HCT116 (cell line): ENCODE data around the gene WASF2. TPM values are rescaled to one million over a fixed set of nuclear protein-coding genes. Genes with fewer than 3 reads are reported as not detected.

Source experiments
- ATAC-seq: fragments of 200-7000 bp; cut with Tn5 transposase; 2 replicates; pipeline ENCODE4 v1.9.1; 2020; ENCODE audit warnings: mild to moderate bottlenecking, moderate library complexity
- BruUV-seq: library from RNA; stranded (reverse); fragments of 400-500 nt; replicated peaks from 2 replicates; lab custom pipeline; 2021; lab: Mats Ljungman, UMichigan
- CTCF ChIA-PET: fragments of 300-600 bp; sonication (Branson Sonifier 250); formaldehyde crosslinking; loops from one replicate; lab custom pipeline; 2021; ENCODE audit warnings: antibody characterized with exemption; lab: Charles Lee
- POLR2A ChIA-PET: fragments of 300-600, 350-600 bp; sonication (Branson Sonifier 250); formaldehyde crosslinking; loops from one replicate; lab custom pipeline; 2021; ENCODE audit warnings: antibody characterized with exemption; lab: Charles Lee
- RAD21 ChIA-PET, 2 experiments: fragments of 300-600 bp; sonication (Branson Sonifier 250); formaldehyde crosslinking; loops; one replicate each; lab custom pipeline; 2023; ENCODE audit warnings: low total read pairs in 2 of 2; ENCODE audit not compliant: uncharacterized antibody in 2 of 2, unreplicated experiment in 2 of 2, low non-redundant PET in 1 of 2; lab: Charles Lee
- DNase-seq: peaks from one replicate; pipeline ENCODE4 v3.0.0-alpha.2; 2010; ENCODE audit warnings: low read depth, low spot score
- H2AFZ ChIP-seq: fragments of 200-600 bp; shearing (Covaris generic), sonication (generic); 2 replicates; pipeline ENCODE4 v1.6.1; 2017; ENCODE audit warnings: low read depth, mixed run types, mixed read lengths, antibody characterized with exemption, low read length; ENCODE audit not compliant: poor library complexity, severe bottlenecking
- H3K27ac ChIP-seq: 2 replicates; pipeline ENCODE4 v1.5.1; 2012; ENCODE audit warnings: low read depth, low read length
- H3K27me3 ChIP-seq: fragments of 200-600 bp; sonication (generic); 2 replicates; pipeline ENCODE4 v1.6.1; 2016; ENCODE audit warnings: mixed run types, low read length, mixed read lengths; ENCODE audit not compliant: insufficient read depth
- H3K36me3 ChIP-seq, 2 experiments: fragments of 200-500 bp in 1 of 2; fragments of 200-600 bp in 1 of 2; sonication (Bioruptor generic) in 1 of 2; sonication (generic) in 1 of 2; 2 replicates each; pipeline versions ENCODE4 v1.5.1 to v1.6.1; 2014 to 2016; ENCODE audit warnings: low read length in 2 of 2, inconsistent platforms in 1 of 2, mixed read lengths in 1 of 2, mixed run types in 1 of 2; ENCODE audit not compliant: insufficient read depth in 2 of 2, control insufficient read depth in 1 of 2
- H3K4me1 ChIP-seq, 2 experiments: fragments of 200-600 bp in 1 of 2; sonication (generic) in 1 of 2; 2 replicates each; pipeline versions ENCODE4 v1.5.1 to v1.6.1; 2012 to 2017; ENCODE audit warnings: low read length in 2 of 2, inconsistent platforms in 1 of 2, mild to moderate bottlenecking in 1 of 2, mixed read lengths in 1 of 2, mixed run types in 1 of 2, moderate library complexity in 1 of 2; ENCODE audit not compliant: insufficient read depth in 2 of 2, control insufficient read depth in 1 of 2
- H3K4me2 ChIP-seq: fragments of 200-600 bp; sonication (generic); 2 replicates; pipeline ENCODE4 v1.6.1; 2017; ENCODE audit warnings: mixed run types, low read length, mixed read lengths
- H3K4me3 ChIP-seq, 2 experiments: fragments of 200-600 bp in 1 of 2; sonication (generic) in 1 of 2; replicated peaks in 1 of 2; 2 replicates each; pipeline ENCODE4 v1.5.1; 2011 to 2016; ENCODE audit warnings: low read length in 2 of 2, control low read depth in 1 of 2, low read depth in 1 of 2, mild to moderate bottlenecking in 1 of 2, mixed read lengths in 1 of 2, mixed run types in 1 of 2
- H3K79me2 ChIP-seq: fragments of 200-600 bp; sonication (generic); 2 replicates; pipeline ENCODE4 v1.6.1; 2017; ENCODE audit warnings: mild to moderate bottlenecking, mixed run types, low read length, moderate library complexity, mixed read lengths; ENCODE audit not compliant: insufficient read depth
- H3K9ac ChIP-seq: fragments of 200-600 bp; sonication (generic); 2 replicates; pipeline ENCODE4 v1.6.1; 2016; ENCODE audit warnings: low read length, mixed read lengths
- H3K9me2 ChIP-seq: fragments of 200-600 bp; sonication (generic), shearing (Covaris generic); 2 replicates; pipeline ENCODE4 v1.6.1; 2017; ENCODE audit warnings: mixed run types, mild to moderate bottlenecking, moderate library complexity; ENCODE audit not compliant: insufficient read depth
- H3K9me3 ChIP-seq, 2 experiments: fragments of 200-500 bp in 1 of 2; fragments of 200-600 bp in 1 of 2; sonication (Bioruptor generic) in 1 of 2; sonication (generic) in 1 of 2; 2 replicates each; pipeline ENCODE4 v1.6.1; 2014 to 2017; ENCODE audit warnings: low read length in 2 of 2, mixed read lengths in 2 of 2, inconsistent platforms in 1 of 2, low read depth in 1 of 2, mild to moderate bottlenecking in 1 of 2, mixed run types in 1 of 2, moderate library complexity in 1 of 2; ENCODE audit not compliant: control insufficient read depth in 1 of 2, insufficient read depth in 1 of 2
- H4K20me1 ChIP-seq: fragments of 200-600 bp; sonication (generic), shearing (Covaris generic); 2 replicates; pipeline ENCODE4 v1.6.1; 2017; ENCODE audit warnings: mixed run types, mild to moderate bottlenecking, moderate library complexity; ENCODE audit not compliant: insufficient read depth
- CBX3 ChIP-seq: IDR thresholded peaks from 2 replicates; pipeline ENCODE4 v1.6.1; 2012; ENCODE audit warnings: low read depth
- CEBPB ChIP-seq: IDR thresholded peaks from 2 replicates; pipeline ENCODE4 v1.6.1; 2012; ENCODE audit warnings: low read depth
- ELF1 ChIP-seq: IDR thresholded peaks from 2 replicates; pipeline ENCODE4 v1.6.1; 2012; ENCODE audit warnings: low read depth, borderline replicate concordance
- FOSL1 ChIP-seq: IDR thresholded peaks from 2 replicates; pipeline ENCODE4 v1.6.1; 2012; ENCODE audit warnings: low read depth
- JUND ChIP-seq: IDR thresholded peaks from 2 replicates; pipeline ENCODE4 v1.6.1; 2012
- POLR2A ChIP-seq: IDR thresholded peaks from 2 replicates; pipeline ENCODE4 v1.7.0; 2011; ENCODE audit warnings: borderline replicate concordance; ENCODE audit not compliant: insufficient read depth, insufficient read length; ENCODE audit errors: extremely low read depth
- POLR2AphosphoS5 ChIP-seq: IDR thresholded peaks from 2 replicates; pipeline ENCODE4 v1.6.1; 2011; ENCODE audit warnings: mild to moderate bottlenecking, low read depth, low read length, moderate library complexity
- SIN3A ChIP-seq: IDR thresholded peaks from 2 replicates; pipeline ENCODE4 v1.6.1; 2012; ENCODE audit warnings: low read depth
- SP1 ChIP-seq: IDR thresholded peaks from 2 replicates; pipeline ENCODE4 v1.6.1; 2012; ENCODE audit warnings: low read depth
- intact Hi-C: fragments of 100-400 bp; cut with micrococcal nuclease; formaldehyde crosslinking; loops from 2 replicates; pipeline ENCODE4 v1.10.0; 2022
- total RNA-seq: library from RNA; stranded (reverse); gene quantifications from one replicate; pipeline ENCODE4 v1.2.1, GENCODE V29; 2021; ENCODE audit not compliant: unreplicated experiment
- TF ChIP-seq, protein P1 (sequence below): IDR thresholded peaks from 2 replicates; pipeline ENCODE4 v1.6.1; 2012
- TF ChIP-seq, protein P2 (sequence below), 3 experiments: fragments of 200-600 bp in 1 of 3; sonication (generic) in 1 of 3; IDR thresholded peaks in 2 of 3; conservative IDR thresholded peaks in 1 of 3; 2 replicates each; pipeline ENCODE4 v1.5.1; 2012 to 2017; ENCODE audit warnings: low read depth in 2 of 3, low read length in 2 of 3, antibody characterized with exemption in 1 of 3, borderline replicate concordance in 1 of 3, control low read depth in 1 of 3, mild to moderate bottlenecking in 1 of 3, mixed read lengths in 1 of 3, mixed run types in 1 of 3, moderate library complexity in 1 of 3; ENCODE audit not compliant: insufficient read depth in 1 of 3
- TF ChIP-seq, protein P3 (sequence below): IDR thresholded peaks from 2 replicates; pipeline ENCODE4 v1.6.1; 2012; ENCODE audit warnings: low read depth

The WASF2 gene
- total RNA-seq, 1 experiment from 2014 or later = 111 TPM

DNA sequence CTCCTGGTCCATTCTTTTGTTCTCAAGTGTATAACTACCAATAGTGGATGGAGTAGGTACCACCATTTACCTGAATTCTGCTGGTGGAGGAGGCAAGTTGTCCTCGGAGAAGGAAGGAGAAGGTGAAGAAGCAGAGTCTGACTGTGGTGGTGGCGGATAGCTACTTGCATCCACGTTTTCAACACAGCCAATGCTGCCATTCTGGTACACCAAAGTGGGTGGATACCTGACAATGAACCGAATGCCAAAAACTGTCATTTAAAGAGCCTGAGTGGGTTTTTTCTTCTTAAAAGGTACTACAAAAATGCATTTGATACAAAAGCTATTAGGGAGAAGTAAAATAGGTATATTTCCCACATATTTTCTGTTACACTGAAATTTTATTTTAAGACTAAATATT lies 77.5 kb downstream of the WASF2 start:
- Histone ChIP-seq H3K4me1 (no peaks in the 10 kb centered on the region), H3K4me3 (no peak overlapping the region), H3K9me2 (no peaks in the 10 kb centered on the region), H2AFZ (no peak overlapping the region), H3K4me2 (no peak overlapping the region), H3K27ac (no peak overlapping the region), H3K36me3 (peaks cover 61 to 68% of the 10 kb centered on the region in 2 experiments), H3K9ac (no peak overlapping the region), H3K9me3 (no peaks in the 10 kb centered on the region), H4K20me1 (no peaks in the 10 kb centered on the region), H3K79me2 (no peaks in the 10 kb centered on the region), H3K27me3 (no peaks in the 10 kb centered on the region)
- ChIA-PET CTCF (interaction anchor here (1.1 kb wide), 1 partner anchor 191 kb away, joined by 4 read pairs; the partner anchor contains the start of gene AHDC1), POLR2A (no interaction called here), RAD21 (no interaction called here)
- intact Hi-C loops = no loop called here
- no TSS peak for BruUV-seq
- no peak for TF ChIP-seq SIN3A
- TF ChIP-seq, protein P1, sequence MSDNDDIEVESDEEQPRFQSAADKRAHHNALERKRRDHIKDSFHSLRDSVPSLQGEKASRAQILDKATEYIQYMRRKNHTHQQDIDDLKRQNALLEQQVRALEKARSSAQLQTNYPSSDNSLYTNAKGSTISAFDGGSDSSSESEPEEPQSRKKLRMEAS = no peak
- TF ChIP-seq, protein P2, sequence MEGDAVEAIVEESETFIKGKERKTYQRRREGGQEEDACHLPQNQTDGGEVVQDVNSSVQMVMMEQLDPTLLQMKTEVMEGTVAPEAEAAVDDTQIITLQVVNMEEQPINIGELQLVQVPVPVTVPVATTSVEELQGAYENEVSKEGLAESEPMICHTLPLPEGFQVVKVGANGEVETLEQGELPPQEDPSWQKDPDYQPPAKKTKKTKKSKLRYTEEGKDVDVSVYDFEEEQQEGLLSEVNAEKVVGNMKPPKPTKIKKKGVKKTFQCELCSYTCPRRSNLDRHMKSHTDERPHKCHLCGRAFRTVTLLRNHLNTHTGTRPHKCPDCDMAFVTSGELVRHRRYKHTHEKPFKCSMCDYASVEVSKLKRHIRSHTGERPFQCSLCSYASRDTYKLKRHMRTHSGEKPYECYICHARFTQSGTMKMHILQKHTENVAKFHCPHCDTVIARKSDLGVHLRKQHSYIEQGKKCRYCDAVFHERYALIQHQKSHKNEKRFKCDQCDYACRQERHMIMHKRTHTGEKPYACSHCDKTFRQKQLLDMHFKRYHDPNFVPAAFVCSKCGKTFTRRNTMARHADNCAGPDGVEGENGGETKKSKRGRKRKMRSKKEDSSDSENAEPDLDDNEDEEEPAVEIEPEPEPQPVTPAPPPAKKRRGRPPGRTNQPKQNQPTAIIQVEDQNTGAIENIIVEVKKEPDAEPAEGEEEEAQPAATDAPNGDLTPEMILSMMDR (IDR thresholded peaks at IDR 0.05 in 2 of 3, conservative IDR thresholded peaks at IDR 0.05 in 1 of 3; ENCODE audit: borderline replicate concordance in 1 of 3, insufficient read depth in 1 of 3, low read depth in 2 of 3, low read length in 2 of 3) = no peak
- DNase-seq (no peak), ATAC-seq (no peak)

DNA sequence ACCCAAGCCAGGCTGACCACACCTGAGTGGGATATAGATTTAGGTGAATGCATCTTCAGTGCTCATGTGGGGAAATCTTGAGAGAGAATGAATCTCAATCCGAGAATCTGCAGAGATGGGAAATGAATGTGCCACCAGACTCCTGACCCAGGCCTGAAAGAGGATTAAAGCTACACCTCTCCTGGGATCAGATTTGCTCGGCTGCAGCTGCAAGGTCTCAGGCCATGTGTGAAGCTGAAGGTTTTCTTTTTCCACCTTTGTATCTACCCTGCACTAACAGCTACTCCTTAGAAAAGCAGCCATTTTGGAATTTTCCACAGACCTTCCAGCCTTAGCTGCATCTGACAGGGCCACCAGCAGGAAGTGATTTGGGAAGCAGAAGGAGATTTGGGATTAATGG lies 79.3 kb downstream of the WASF2 start:
- no peak overlapping the region for H3K4me2 ChIP-seq
- peaks cover 50 to 53% of the 10 kb centered on the region in 2 experiments for H3K36me3 ChIP-seq
- ChIA-PET POLR2A (no interaction called here), CTCF (no interaction called here)
- no peak overlapping the region for H2AFZ ChIP-seq
- DNase-seq (no peak), ATAC-seq (no peak)
- no peaks in the 10 kb centered on the region for H3K4me1 ChIP-seq
- no peaks in the 10 kb centered on the region for H4K20me1 ChIP-seq
- H3K79me2 ChIP-seq = no peaks in the 10 kb centered on the region
- no peaks in the 10 kb centered on the region for H3K9me3 ChIP-seq
- no peak overlapping the region for H3K27ac ChIP-seq
- BruUV-seq = no TSS peak
- no peaks in the 10 kb centered on the region for H3K27me3 ChIP-seq
- intact Hi-C loops = no loop called here
- H3K9ac ChIP-seq = no peak overlapping the region
- no peaks in the 10 kb centered on the region for H3K9me2 ChIP-seq
- no peak overlapping the region for H3K4me3 ChIP-seq
- TF ChIP-seq CEBPB (no peak), CBX3 (no peak), JUND (no peak), SP1 (no peak), POLR2AphosphoS5 (no peak), POLR2A (no peak), ELF1 (no peak), FOSL1 (no peak)
- TF ChIP-seq, protein P3, sequence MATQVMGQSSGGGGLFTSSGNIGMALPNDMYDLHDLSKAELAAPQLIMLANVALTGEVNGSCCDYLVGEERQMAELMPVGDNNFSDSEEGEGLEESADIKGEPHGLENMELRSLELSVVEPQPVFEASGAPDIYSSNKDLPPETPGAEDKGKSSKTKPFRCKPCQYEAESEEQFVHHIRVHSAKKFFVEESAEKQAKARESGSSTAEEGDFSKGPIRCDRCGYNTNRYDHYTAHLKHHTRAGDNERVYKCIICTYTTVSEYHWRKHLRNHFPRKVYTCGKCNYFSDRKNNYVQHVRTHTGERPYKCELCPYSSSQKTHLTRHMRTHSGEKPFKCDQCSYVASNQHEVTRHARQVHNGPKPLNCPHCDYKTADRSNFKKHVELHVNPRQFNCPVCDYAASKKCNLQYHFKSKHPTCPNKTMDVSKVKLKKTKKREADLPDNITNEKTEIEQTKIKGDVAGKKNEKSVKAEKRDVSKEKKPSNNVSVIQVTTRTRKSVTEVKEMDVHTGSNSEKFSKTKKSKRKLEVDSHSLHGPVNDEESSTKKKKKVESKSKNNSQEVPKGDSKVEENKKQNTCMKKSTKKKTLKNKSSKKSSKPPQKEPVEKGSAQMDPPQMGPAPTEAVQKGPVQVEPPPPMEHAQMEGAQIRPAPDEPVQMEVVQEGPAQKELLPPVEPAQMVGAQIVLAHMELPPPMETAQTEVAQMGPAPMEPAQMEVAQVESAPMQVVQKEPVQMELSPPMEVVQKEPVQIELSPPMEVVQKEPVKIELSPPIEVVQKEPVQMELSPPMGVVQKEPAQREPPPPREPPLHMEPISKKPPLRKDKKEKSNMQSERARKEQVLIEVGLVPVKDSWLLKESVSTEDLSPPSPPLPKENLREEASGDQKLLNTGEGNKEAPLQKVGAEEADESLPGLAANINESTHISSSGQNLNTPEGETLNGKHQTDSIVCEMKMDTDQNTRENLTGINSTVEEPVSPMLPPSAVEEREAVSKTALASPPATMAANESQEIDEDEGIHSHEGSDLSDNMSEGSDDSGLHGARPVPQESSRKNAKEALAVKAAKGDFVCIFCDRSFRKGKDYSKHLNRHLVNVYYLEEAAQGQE = no peak
- TF ChIP-seq, protein P2 (IDR thresholded peaks at IDR 0.05 in 2 of 3, conservative IDR thresholded peaks at IDR 0.05 in 1 of 3; ENCODE audit: borderline replicate concordance in 1 of 3, insufficient read depth in 1 of 3, low read depth in 2 of 3, low read length in 2 of 3) = no peak
- TF ChIP-seq, all 23 proteins: peak for 0
- RAD21 ChIA-PET = no interaction called here
